Measurements from ENCODE around the gene ZNF341.
"Not testable (repeated sequence)": the region's sequence is repeated elsewhere in the genome, so short reads cannot be mapped to it uniquely, and the experiment has no call there.

ZNF341 gene

GRCh38 chr20:33693741-33694638 is 37.8 kb upstream of the ZNF341 start:
- no peak for TF ChIP-seq CTCF (conservative IDR thresholded peaks at IDR 0.05; ENCODE audit: low read depth)
- no peak for DNase-seq (ENCODE audit: low spot score)
- ChIA-PET CTCF (interaction anchor here (0.6 to 1.0 kb wide), 3 partner anchors 9 to 1390 kb away, joined by 3 read pairs; no protein-coding TSS in a partner anchor), POLR2A (ENCODE audit: low non-redundant PET) (no interaction called here)
- no peak overlapping the region for H3K27ac ChIP-seq

GRCh38 chr20:33694639-33695012 is 37.2 kb upstream of the ZNF341 start:
- CTCF ChIA-PET, result interaction anchor here (0.6 kb wide), 1 partner anchor 1389 kb away, joined by 3 read pairs; no protein-coding TSS in a partner anchor
- H3K27ac ChIP-seq, result no peak overlapping the region
- TF ChIP-seq CTCF (conservative IDR thresholded peaks at IDR 0.05; ENCODE audit: low read depth), result no peak
- POLR2A ChIA-PET (ENCODE audit: low non-redundant PET), result no interaction called here
- no peak for DNase-seq (ENCODE audit: low spot score)

GRCh38 chr20:33696448-33696847 is 35.3 kb upstream of the ZNF341 start:
- ChIA-PET CTCF (no interaction called here), POLR2A (ENCODE audit: low non-redundant PET) (interaction anchor here (0.6 kb wide), 1 partner anchor 296 kb away, joined by 3 read pairs; no protein-coding TSS in a partner anchor)
- H3K27ac ChIP-seq, result no peak overlapping the region
- no peak for TF ChIP-seq CTCF (conservative IDR thresholded peaks at IDR 0.05; ENCODE audit: low read depth)
- no peak for DNase-seq (ENCODE audit: low spot score)

- CTCF ChIA-PET, result interaction anchor here (0.7 kb wide), 2 partner anchors 248 to 1529 kb away, joined by 3 read pairs; no protein-coding TSS in a partner anchor
- no peak for DNase-seq (ENCODE audit: low spot score)
- TF ChIP-seq CTCF (conservative IDR thresholded peaks at IDR 0.05; ENCODE audit: low read depth), result no peak
- no peak overlapping the region for H3K27ac ChIP-seq
- POLR2A ChIA-PET (ENCODE audit: low non-redundant PET), result interaction anchor here (0.6 kb wide), 2 partner anchors 204 to 296 kb away, joined by 3 to 4 read pairs; no protein-coding TSS in a partner anchor
Measured at GRCh38 chr20:33697129-33697528, 34.7 kb upstream of the ZNF341 start.

- CTCF ChIA-PET; DNase-seq (ENCODE audit: low spot score); H3K27ac ChIP-seq; POLR2A ChIA-PET (ENCODE audit: low non-redundant PET): not testable (repeated sequence)
Measured at GRCh38 chr20:33698966-33699365, 32.8 kb upstream of the ZNF341 start.

GRCh38 chr20:33700696-33701441 is 30.9 kb upstream of the ZNF341 start:
- POLR2A ChIA-PET (ENCODE audit: low non-redundant PET); CTCF ChIA-PET; H3K27ac ChIP-seq; DNase-seq (ENCODE audit: low spot score): not testable (repeated sequence)

- no peak overlapping the region for H3K27ac ChIP-seq
- no peak for TF ChIP-seq CTCF (conservative IDR thresholded peaks at IDR 0.05; ENCODE audit: low read depth)
- DNase-seq (ENCODE audit: low spot score), result no peak
- ChIA-PET POLR2A (ENCODE audit: low non-redundant PET) (no interaction called here), CTCF (no interaction called here)
Measured at GRCh38 chr20:33701629-33702450, 30.0 kb upstream of the ZNF341 start.
